ENCODE data around the gene TFAP2A.

The TFAP2A gene

GRCh38 chr6:10410207-10411050 lies 4.4 kb downstream of the TFAP2A start:
- H3K4me3 ChIP-seq (ENCODE audit: low read depth, low read length) = no peak overlapping the region
- no peak for TF ChIP-seq CTCF (IDR thresholded peaks at IDR 0.05; ENCODE audit: low read depth, low read length, missing control alignments)
- DNase-seq (ENCODE audit: low read depth) = no peak
- in situ Hi-C loops (cut with HindIII; ENCODE audit: low sequenced_read_pairs) = no loop called here

- DNase-seq (ENCODE audit: low read depth) = no peak
- H3K4me3 ChIP-seq (ENCODE audit: low read depth, low read length) = no peak overlapping the region
- in situ Hi-C loops (cut with HindIII; ENCODE audit: low sequenced_read_pairs) = no loop called here
- TF ChIP-seq CTCF (IDR thresholded peaks at IDR 0.05; ENCODE audit: low read depth, low read length, missing control alignments) = no peak
Observed at GRCh38 chr6:10409731-10410206, 5.1 kb downstream of the TFAP2A start.

GRCh38 chr6:10409233-10409721 lies 5.6 kb downstream of the TFAP2A start:
- TF ChIP-seq CTCF (IDR thresholded peaks at IDR 0.05; ENCODE audit: low read depth, low read length, missing control alignments) = no peak
- in situ Hi-C loops (cut with HindIII; ENCODE audit: low sequenced_read_pairs) = no loop called here
- no peak overlapping the region for H3K4me3 ChIP-seq (ENCODE audit: low read depth, low read length)
- DNase-seq (ENCODE audit: low read depth) = no peak

GRCh38 chr6:10408457-10408856 lies 6.4 kb downstream of the TFAP2A start:
- no peak overlapping the region for H3K4me3 ChIP-seq (ENCODE audit: low read depth, low read length)
- no peak for DNase-seq (ENCODE audit: low read depth)
- in situ Hi-C loops (cut with HindIII; ENCODE audit: low sequenced_read_pairs) = no loop called here
- TF ChIP-seq CTCF (IDR thresholded peaks at IDR 0.05; ENCODE audit: low read depth, low read length, missing control alignments) = no peak

GRCh38 chr6:10407674-10408054 lies 7.2 kb downstream of the TFAP2A start:
- no peak for TF ChIP-seq CTCF (IDR thresholded peaks at IDR 0.05; ENCODE audit: low read depth, low read length, missing control alignments)
- in situ Hi-C loops (cut with HindIII; ENCODE audit: low sequenced_read_pairs) = no loop called here
- no peak overlapping the region for H3K4me3 ChIP-seq (ENCODE audit: low read depth, low read length)
- no peak for DNase-seq (ENCODE audit: low read depth)

GRCh38 chr6:10407018-10407673 lies 7.7 kb downstream of the TFAP2A start:
- H3K4me3 ChIP-seq (ENCODE audit: low read depth, low read length) = no peak overlapping the region
- TF ChIP-seq CTCF (IDR thresholded peaks at IDR 0.05; ENCODE audit: low read depth, low read length, missing control alignments) = no peak
- no peak for DNase-seq (ENCODE audit: low read depth)
- in situ Hi-C loops (cut with HindIII; ENCODE audit: low sequenced_read_pairs) = no loop called here

Data from astrocyte of the cerebellum (primary cell).